Neural cell (in vitro differentiated cells): ENCODE data around the gene SNRNP25. TPM values are rescaled to one million over a fixed set of nuclear protein-coding genes. Genes with fewer than 3 reads are reported as not detected.

Source experiments
- H2AFZ ChIP-seq: fragments of 200-600, 300-800 bp; sonication (generic), shearing (Covaris generic); 2 replicates; pipeline ENCODE4 v1.6.0; 2014; ENCODE audit warnings: low read depth, mild to moderate bottlenecking, antibody characterized with exemption, low read length, moderate library complexity
- H3F3A ChIP-seq: fragments of 200-600 bp; shearing (Covaris generic); 2 replicates; pipeline ENCODE4 v1.6.1; 2016; ENCODE audit warnings: mild to moderate bottlenecking, moderate library complexity, mixed read lengths, antibody characterized with exemption, low read length; ENCODE audit not compliant: insufficient read depth, poor library complexity, severe bottlenecking
- H3K27ac ChIP-seq: fragments of 200-600, 300-800 bp; sonication (generic), shearing (Covaris generic); 2 replicates; pipeline ENCODE4 v1.5.1; 2014; ENCODE audit warnings: mild to moderate bottlenecking, low read length, moderate library complexity
- H3K27me3 ChIP-seq: fragments of 300-800, 200-600 bp; sonication (generic), shearing (Covaris generic); 2 replicates; pipeline ENCODE4 v1.6.0; 2014; ENCODE audit warnings: mild to moderate bottlenecking, low read depth, low read length, moderate library complexity; ENCODE audit not compliant: insufficient read depth
- H3K36me3 ChIP-seq: fragments of 300-800, 200-600 bp; sonication (generic), shearing (Covaris generic); 2 replicates; pipeline ENCODE4 v1.5.1; 2014; ENCODE audit warnings: mild to moderate bottlenecking, antibody characterized with exemption, low read length, moderate library complexity; ENCODE audit not compliant: insufficient read depth
- H3K4me2 ChIP-seq: fragments of 300-800, 200-600 bp; sonication (generic), shearing (Covaris generic); 2 replicates; pipeline ENCODE4 v1.6.0; 2014; ENCODE audit warnings: mild to moderate bottlenecking, low read length
- H3K4me3 ChIP-seq: fragments of 300-800, 200-600 bp; sonication (generic), shearing (Covaris generic); 2 replicates; pipeline ENCODE4 v1.5.1; 2014; ENCODE audit warnings: mild to moderate bottlenecking, low read length, moderate library complexity
- H3K79me2 ChIP-seq: fragments of 200-600 bp; shearing (Covaris generic); replicated peaks from 2 replicates; pipeline ENCODE4 v1.6.0; 2014; ENCODE audit warnings: mild to moderate bottlenecking, low read length, moderate library complexity; ENCODE audit not compliant: insufficient read depth
- H3K9ac ChIP-seq: fragments of 300-800, 200-600 bp; sonication (generic), shearing (Covaris generic); 2 replicates; pipeline ENCODE4 v1.6.1; 2016; ENCODE audit warnings: mild to moderate bottlenecking, low read length, mixed read lengths
- H3K9me2 ChIP-seq: fragments of 200-600 bp; shearing (Covaris generic); 2 replicates; pipeline ENCODE4 v1.6.1; 2016; ENCODE audit warnings: mild to moderate bottlenecking, low read length, mixed read lengths; ENCODE audit not compliant: insufficient read depth
- H3K9me3 ChIP-seq: fragments of 200-600, 300-800 bp; sonication (generic), shearing (Covaris generic); 2 replicates; pipeline ENCODE4 v1.6.1; 2016; ENCODE audit warnings: mild to moderate bottlenecking, mixed run types, low read length, moderate library complexity, mixed read lengths
- H4K20me1 ChIP-seq: fragments of 200-600 bp; shearing (Covaris generic); 2 replicates; pipeline ENCODE4 v1.6.1; 2016; ENCODE audit warnings: mild to moderate bottlenecking, mixed run types; ENCODE audit not compliant: insufficient read depth
- CTCF ChIP-seq: fragments of 450-650 bp; IDR thresholded peaks from 2 replicates; pipeline ENCODE4 v1.5.1; 2014; ENCODE audit warnings: antibody characterized with exemption, mild to moderate bottlenecking, moderate library complexity; ENCODE audit not compliant: poor library complexity, severe bottlenecking
- EP300 ChIP-seq: fragments of 450-650 bp; conservative IDR thresholded peaks from 2 replicates; pipeline ENCODE4 v1.6.1; 2014; ENCODE audit warnings: antibody characterized with exemption, mild to moderate bottlenecking, moderate library complexity; ENCODE audit not compliant: poor library complexity, severe bottlenecking
- EZH2 ChIP-seq: fragments of 200-600, 300-800 bp; shearing (Covaris generic), sonication (generic); IDR thresholded peaks from 2 replicates; pipeline ENCODE4 v1.6.1; 2014; ENCODE audit warnings: antibody characterized with exemption, low read length, borderline replicate concordance, mild to moderate bottlenecking; ENCODE audit not compliant: insufficient read depth, poor library complexity, severe bottlenecking
- MXI1 ChIP-seq: fragments of 450-650 bp; conservative IDR thresholded peaks from 2 replicates; pipeline ENCODE4 v1.6.1; 2014; ENCODE audit warnings: antibody characterized with exemption, mild to moderate bottlenecking; ENCODE audit not compliant: poor library complexity, severe bottlenecking
- POLR2AphosphoS5 ChIP-seq: IDR thresholded peaks from 2 replicates; pipeline ENCODE4 v1.6.1; 2012
- RAD21 ChIP-seq: fragments of 450-650 bp; conservative IDR thresholded peaks from 2 replicates; pipeline ENCODE4 v1.6.1; 2014; ENCODE audit warnings: antibody characterized with exemption, mild to moderate bottlenecking, moderate library complexity
- REST ChIP-seq: IDR thresholded peaks from 2 replicates; pipeline ENCODE4 v1.6.1; 2012; ENCODE audit warnings: borderline replicate concordance
- SMC3 ChIP-seq: fragments of 450-650 bp; conservative IDR thresholded peaks from 2 replicates; pipeline ENCODE4 v1.6.1; 2014; ENCODE audit warnings: antibody characterized with exemption, mild to moderate bottlenecking, moderate library complexity; ENCODE audit not compliant: poor library complexity
- TAF1 ChIP-seq: IDR thresholded peaks from 2 replicates; pipeline ENCODE4 v1.6.1; 2012; ENCODE audit warnings: low read depth
- polyA plus RNA-seq: library from polyadenylated mRNA; depleted of rRNA; stranded (reverse); fragments of >200 nt; gene quantifications from 2 replicates; pipeline ENCODE4 v1.2.3, GENCODE V29; 2014

Gene SNRNP25
- polyA plus RNA-seq, 1 donor from 2014 or later = 46.4 TPM

GRCh38 chr16:79151-80054, 25.8 kb downstream of the SNRNP25 start:
- Histone ChIP-seq H3K9ac (peak overlapping the region; percentile 75), H4K20me1 (no peaks in the 10 kb centered on the region), H3F3A (no peaks in the 10 kb centered on the region), H3K4me3 (peak overlapping the region; percentile 89), H3K79me2 (no peaks in the 10 kb centered on the region), H2AFZ (no peak overlapping the region), H3K36me3 (no peaks in the 10 kb centered on the region), H3K9me3 (no peaks in the 10 kb centered on the region), H3K9me2 (no peaks in the 10 kb centered on the region), H3K27me3 (no peaks in the 10 kb centered on the region), H3K4me2 (no peak overlapping the region), H3K27ac (no peak overlapping the region)
- TF ChIP-seq RAD21 = no peak
- no peak for TF ChIP-seq MXI1
- no peak for TF ChIP-seq EZH2
- no peak for TF ChIP-seq EP300
- TF ChIP-seq SMC3 = no peak
- no peak for TF ChIP-seq CTCF
- no peak for TF ChIP-seq TAF1
- no peak for TF ChIP-seq POLR2AphosphoS5
- no peak for TF ChIP-seq REST

- peaks cover 7% of the 10 kb centered on the region for H3K36me3 ChIP-seq
- no peaks in the 10 kb centered on the region for H3K79me2 ChIP-seq
- H2AFZ ChIP-seq = no peak overlapping the region
- no peaks in the 10 kb centered on the region for H3K27me3 ChIP-seq
- no peak overlapping the region for H3K9ac ChIP-seq
- no peaks in the 10 kb centered on the region for H4K20me1 ChIP-seq
- TF ChIP-seq CTCF (no peak), REST (no peak)
- H3K27ac ChIP-seq = no peak overlapping the region
- H3F3A ChIP-seq = no peaks in the 10 kb centered on the region
- no peak overlapping the region for H3K4me2 ChIP-seq
- no peak overlapping the region for H3K4me3 ChIP-seq
- H3K9me2 ChIP-seq = no peaks in the 10 kb centered on the region
- no peaks in the 10 kb centered on the region for H3K9me3 ChIP-seq
Observed at GRCh38 chr16:83060-83603, 29.5 kb downstream of the SNRNP25 start.
